GM12801 (cell line): ENCODE measurements around the gene DTNBP1.

ENCODE experiments used
- CTCF ChIP-seq: IDR thresholded peaks from one replicate; pipeline ENCODE4 v1.5.1; 2011; ENCODE audit warnings: control low read depth; ENCODE audit not compliant: insufficient read length; ENCODE audit errors: extremely low read depth

Gene DTNBP1

DNA sequence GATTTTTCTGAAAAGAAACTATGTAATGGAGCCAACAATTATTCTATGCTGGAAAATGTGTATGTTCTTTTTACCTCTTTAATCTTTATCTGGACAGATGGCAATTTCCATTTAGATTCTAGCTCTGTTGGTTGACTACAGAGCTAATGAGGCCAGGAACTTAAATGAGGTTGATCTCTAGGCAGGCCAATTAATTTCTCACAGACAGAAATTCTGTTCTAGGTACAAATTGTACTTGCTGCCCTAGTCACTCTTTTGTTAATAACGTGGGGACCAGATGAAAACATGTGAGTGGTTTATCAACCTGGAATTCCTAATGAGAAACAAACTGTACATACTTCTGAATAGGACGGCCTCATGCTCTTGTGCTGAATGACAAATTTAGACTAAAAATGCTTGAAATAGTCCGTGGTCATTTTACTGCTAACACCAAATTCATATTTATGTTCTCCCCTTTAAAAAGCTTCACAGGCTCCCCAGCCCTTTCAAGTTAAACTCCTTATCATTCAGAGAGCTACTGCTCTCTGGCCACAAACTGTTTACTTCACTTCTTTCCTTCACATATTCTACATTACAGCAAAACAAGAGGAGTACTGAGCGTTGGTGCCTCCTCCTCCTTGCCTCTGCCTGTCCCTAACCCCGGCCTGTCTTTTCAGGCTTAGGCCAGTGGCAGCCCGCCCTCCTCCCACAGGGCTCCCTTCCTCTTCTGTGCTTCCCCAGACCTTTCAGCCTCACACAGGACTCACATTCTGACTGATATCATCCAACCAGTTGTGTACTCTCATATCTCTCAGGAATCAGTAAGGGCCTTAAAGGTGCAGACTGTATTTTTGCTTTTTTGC lies 41.4 kb downstream of the DTNBP1 start:
- no peak for TF ChIP-seq CTCF

GRCh38 chr6:15620611-15621010 lies 42.2 kb downstream of the DTNBP1 start:
- no peak for TF ChIP-seq CTCF

DNA sequence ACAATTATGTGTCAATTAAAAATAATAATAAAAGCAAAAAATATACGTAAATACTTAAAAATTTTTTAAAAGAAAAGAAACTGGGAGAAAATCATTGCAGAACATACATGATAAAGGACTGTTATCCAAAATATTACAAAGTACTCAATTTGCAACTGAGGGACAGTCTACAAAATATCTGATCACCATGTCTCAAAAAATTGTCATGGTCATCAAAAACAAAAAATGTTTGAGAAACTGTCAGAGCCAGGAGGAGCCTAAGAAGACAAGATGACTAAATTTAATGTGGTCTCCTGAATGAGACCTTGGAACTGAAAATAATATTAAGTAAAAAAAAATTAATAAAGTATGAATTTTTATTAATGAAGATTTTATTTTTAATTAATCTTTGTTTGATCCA lies 43.5 kb downstream of the DTNBP1 start:
- no peak for TF ChIP-seq CTCF

DNA sequence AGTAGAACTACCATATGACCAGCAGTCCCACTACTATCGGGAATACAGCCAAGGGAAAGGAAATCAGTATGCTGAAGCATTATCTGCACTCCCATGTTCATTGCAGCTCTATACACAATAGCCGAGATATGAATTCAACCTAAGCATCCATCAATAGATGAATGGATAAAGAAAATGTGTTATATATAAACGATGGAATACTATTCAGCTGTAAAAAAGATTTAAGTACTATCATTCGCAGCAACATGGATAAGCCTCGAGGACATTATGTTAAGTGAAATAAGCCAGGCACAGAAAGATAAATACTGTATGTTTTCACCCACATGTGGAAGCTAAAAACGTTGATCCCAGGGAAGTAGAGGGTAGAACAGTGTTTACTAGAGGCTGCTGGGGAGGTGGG lies 44.1 kb downstream of the DTNBP1 start:
- TF ChIP-seq CTCF: no peak

GRCh38 chr6:15616261-15616660 lies 46.6 kb downstream of the DTNBP1 start:
- TF ChIP-seq CTCF: no peak

- no peak for TF ChIP-seq CTCF
Measured at GRCh38 chr6:15615802-15616201, 47.0 kb downstream of the DTNBP1 start.

GRCh38 chr6:15614277-15614676 lies 48.6 kb downstream of the DTNBP1 start:
- TF ChIP-seq CTCF: no peak
